Fibroblast of skin of left biceps (primary cell): ENCODE measurements around the gene IER5L.
"Not testable (repeated sequence)": the region's sequence is repeated elsewhere in the genome, so short reads cannot be mapped to it uniquely, and the experiment has no call there.

ENCODE experiments used
- DNase-seq, 2 experiments: peaks; one replicate each; pipeline ENCODE4 v3.0.0-alpha.2; 2013; ENCODE audit warnings: low read depth in 2 of 2

The IER5L gene

GRCh38 chr9:129138476-129139232 lies 39.4 kb downstream of the IER5L start:
- no peak for DNase-seq

DNA sequence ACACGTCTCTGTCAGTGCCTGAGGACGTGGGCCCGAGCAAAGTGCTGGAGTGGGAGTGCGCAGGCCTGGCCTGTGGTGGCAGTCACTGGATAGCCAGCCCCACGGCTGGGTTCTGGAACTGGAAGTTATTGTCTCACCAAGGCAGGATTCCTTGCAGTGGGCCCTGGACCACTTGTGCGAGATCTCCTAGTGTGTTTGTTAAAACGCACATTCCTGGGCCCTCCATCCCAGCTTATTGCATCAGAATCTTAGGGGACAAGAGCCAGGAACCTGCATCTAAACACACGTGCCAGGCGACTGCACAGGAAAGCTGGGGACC lies 40.0 kb downstream of the IER5L start:
- DNase-seq = no peak

DNA sequence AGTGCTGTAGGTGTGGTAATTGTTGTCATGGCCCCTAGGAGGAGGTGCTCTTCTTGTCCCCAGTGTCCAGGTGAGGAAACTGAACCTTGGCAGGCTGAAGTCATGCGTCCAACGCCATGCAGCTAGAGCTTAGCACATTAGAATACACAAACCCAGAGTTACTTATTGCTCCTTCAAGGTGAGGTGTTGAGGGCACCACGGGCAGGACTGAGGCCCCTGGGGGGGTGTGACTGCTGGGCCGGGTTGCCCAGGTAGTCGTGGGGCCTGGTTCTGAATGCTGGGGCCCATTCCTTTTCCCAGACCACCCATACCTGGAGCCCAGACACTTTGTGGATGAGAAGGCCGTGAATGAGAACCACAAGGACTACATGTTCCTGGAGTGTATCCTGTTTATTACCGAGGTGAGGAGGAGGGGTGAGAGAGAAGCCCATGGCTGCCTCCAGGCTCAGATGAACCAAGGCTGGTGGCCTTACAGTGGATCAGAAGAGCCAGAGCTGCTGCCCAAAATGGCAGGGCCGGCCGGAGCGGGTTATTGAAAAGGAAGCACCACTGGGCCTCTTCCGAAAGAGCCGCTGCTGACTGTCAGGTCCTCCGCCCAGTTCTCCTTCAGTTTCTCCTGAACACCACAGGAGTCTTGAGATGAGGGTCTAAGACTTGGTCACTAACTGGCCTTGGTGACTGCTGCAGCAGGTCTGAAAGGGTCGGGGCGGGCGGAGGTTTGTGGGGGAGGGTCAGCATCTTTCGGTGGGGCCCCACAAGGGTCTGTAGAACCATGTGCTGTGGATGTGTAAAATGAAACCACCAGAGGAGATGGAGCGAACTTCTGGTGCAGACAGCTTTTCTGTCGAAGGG lies 40.5 kb downstream of the IER5L start:
- DNase-seq = no peak

DNA sequence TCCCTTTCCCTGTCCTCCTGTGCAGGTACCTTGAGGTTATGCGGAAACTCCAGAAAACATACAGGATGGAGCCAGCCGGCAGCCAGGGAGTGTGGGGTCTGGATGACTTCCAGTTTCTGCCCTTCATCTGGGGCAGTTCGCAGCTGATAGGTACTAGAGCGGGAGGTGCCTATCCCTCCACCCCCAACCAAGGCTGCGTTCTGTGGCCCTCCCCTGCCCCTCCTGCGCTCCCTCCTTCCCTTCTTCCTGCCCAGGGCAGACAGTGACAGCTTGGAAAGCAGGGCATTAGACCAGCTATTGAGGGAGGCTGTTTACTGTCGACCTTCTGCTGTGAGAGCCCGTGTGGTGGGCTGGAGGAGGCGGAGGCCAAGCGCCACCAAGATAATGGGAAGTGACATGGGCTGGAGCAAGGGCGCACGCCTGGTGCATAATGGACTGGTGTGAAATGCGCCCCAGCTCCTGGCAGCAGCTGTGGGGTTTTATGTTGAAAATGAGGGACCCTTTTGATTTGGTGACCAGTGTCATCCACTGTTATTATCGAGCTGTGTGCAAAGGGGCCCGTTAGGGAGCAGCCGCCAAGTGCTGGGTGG lies 41.5 kb downstream of the IER5L start:
- DNase-seq = no peak

DNA sequence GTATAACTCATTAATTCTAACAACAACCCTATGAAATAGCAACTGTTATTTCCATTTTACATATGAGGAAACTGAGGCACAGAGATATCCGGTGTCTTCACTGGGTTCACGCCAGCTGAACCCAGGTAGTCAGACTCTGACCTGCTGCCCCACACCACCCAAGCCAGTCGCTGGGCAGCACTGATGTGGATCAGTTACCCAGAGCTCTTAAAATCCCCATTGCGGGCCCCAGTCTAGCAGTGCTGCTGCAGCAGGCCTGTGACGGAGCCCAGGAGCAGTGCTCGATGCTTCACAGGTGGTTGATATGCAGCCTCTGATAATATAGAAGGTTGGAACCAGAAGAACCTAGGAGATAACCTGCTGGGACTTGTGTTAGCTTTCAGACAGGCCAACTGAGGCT lies 42.6 kb downstream of the IER5L start:
- no peak for DNase-seq

- no peak for DNase-seq
Observed at GRCh38 chr9:129133082-129133481, 45.0 kb downstream of the IER5L start.

GRCh38 chr9:129131300-129132145 lies 46.5 kb downstream of the IER5L start:
- DNase-seq = peak in 1 of 2 experiments; percentile 25

GRCh38 chr9:129130791-129131190 lies 47.3 kb downstream of the IER5L start:
- no peak for DNase-seq

- DNase-seq = not testable (repeated sequence)
Observed at GRCh38 chr9:129130271-129130670, 47.8 kb downstream of the IER5L start.

DNA sequence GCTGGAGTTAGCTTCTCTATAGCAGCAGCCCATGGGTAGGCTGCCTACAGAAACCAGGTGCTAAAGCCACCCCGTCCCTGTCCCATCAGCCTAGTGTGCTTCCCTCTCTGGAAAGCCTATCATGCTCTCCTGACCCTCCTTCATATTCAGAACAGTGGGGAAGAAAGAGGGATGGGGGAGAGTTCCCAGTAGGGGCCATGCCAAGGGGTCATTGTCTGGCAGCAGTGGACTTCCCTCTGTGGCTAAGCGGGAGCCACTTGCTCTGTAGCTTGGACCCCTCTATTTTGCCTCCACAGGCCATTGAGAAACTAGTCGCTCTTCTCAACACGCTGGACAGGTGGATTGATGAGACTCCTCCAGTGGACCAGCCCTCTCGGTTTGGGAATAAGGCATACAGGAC lies 49.4 kb downstream of the IER5L start:
- DNase-seq = no peak

DNA sequence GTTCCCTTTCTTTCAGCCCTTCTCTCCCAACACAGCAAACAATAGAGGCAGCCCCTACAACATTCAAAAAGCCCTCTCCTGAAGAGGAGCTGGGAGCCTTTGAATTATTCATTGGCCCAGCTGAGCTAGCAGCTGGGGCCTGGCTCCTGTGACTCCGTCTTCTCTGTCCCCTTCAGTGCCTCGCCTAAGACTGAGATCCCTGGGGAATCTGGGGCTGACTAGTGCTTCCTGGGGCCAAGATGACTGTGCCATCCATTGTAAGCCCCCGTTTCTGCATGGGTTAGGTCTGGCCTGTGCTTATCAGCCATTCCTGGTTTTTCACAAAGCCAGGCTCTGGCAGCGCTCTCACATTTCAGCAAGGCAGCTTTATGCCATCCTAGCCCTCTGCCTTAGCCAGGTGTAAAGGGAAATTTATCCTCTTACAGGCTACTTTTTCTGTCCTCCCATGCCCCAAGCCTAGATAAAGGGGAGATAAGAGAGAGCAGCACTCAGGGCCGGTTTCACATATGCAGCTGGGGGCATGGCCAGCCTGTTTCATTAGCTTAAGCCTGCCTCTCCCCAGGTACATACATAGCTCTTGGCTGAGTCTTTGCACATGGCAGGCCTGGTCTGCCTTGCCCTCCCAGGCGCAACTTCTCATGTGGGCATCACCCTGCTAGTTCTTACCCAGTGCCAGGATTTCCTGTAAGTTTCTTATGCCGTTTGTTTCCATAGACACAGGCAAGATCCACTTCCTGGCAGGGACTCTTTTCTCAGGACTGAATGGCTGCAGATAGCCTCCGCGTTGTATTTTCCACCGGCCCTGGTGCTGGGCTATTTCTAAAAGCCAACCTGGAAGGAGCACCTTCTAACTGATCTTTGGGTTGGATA lies 51.1 kb downstream of the IER5L start:
- DNase-seq = no peak
